ENCODE measurements around the gene MPV17. TPM values are rescaled to one million over a fixed set of nuclear protein-coding genes. Genes with fewer than 3 reads are reported as not detected.
A peak's percentile ranks its signal among the peaks of the same experiment; 100 is the strongest.

MPV17 gene
- total and polyA plus RNA-seq, 2 of the 13 experiments (the other 11 are each of a cell fraction or from before 2014, with no cell fraction given): 48.9 to 129 TPM

- TF ChIP-seq PITX1 (CRISPR knock-in tag; IDR thresholded peaks at IDR 0.05) (peak; percentile 76; the same call in 1 of the 2 replicates), ZNF180 (CRISPR knock-in tag; IDR thresholded peaks at IDR 0.05; ENCODE audit: borderline replicate concordance, low read depth) (peak; percentile 86; the same call in 1 of the 2 replicates), ZNF382 (CRISPR knock-in tag; IDR thresholded peaks at IDR 0.05; ENCODE audit: borderline replicate concordance) (no peak), KDM5B (CRISPR knock-in tag; IDR thresholded peaks at IDR 0.05; ENCODE audit: borderline replicate concordance) (peak; percentile 94), ZBTB40 (IDR thresholded peaks at IDR 0.05) (peak; percentile 46; the same call in 1 of the 2 replicates), ZBTB40 (CRISPR knock-in tag; IDR thresholded peaks at IDR 0.05) (peak; percentile 84), ZNF484 (CRISPR knock-in tag; IDR thresholded peaks at IDR 0.05; ENCODE audit: borderline replicate concordance, low read depth) (no peak), ZBTB37 (CRISPR knock-in tag; IDR thresholded peaks at IDR 0.05) (0 out of 2 replicates have a peak, but pooled peaks have one; percentile 30), PCBP2 (optimal IDR thresholded peaks at IDR 0.05; ENCODE audit: low read depth, low read length, poor library complexity, severe bottlenecking) (no peak), ZNF446 (CRISPR knock-in tag; IDR thresholded peaks at IDR 0.05) (no peak), SMAD3 (CRISPR knock-in tag; IDR thresholded peaks at IDR 0.05) (0 out of 2 replicates have a peak, but pooled peaks have one; percentile 67), MIXL1 (CRISPR knock-in tag; IDR thresholded peaks at IDR 0.05) (0 out of 2 replicates have a peak, but pooled peaks have one; percentile 55), TEF (CRISPR knock-in tag; IDR thresholded peaks at IDR 0.05) (no peak; the same call in 1 of the 2 replicates), NFE2L1 (CRISPR knock-in tag; IDR thresholded peaks at IDR 0.05; ENCODE audit: borderline replicate concordance) (peak; percentile 27; the same call in 1 of the 2 replicates)
Observed at GRCh38 chr2:27322766-27323595, at the start of gene MPV17 (continued).

Data from HepG2 (cell line).